A673 (cell line): ENCODE results near the gene MOB2.

ENCODE experiments used
- EZH2 ChIP-seq: fragments of 200-600 bp; sonication (generic); IDR thresholded peaks from 2 replicates; pipeline ENCODE4 v1.6.1; 2017; ENCODE audit warnings: borderline replicate concordance, low read depth, mild to moderate bottlenecking, mixed read lengths, antibody characterized with exemption, low read length; ENCODE audit not compliant: poor library complexity, severe bottlenecking
- TF ChIP-seq, protein P1 (sequence below): fragments of 300-800, 200-600 bp; sonication (generic); conservative IDR thresholded peaks from 2 replicates; pipeline ENCODE4 v1.5.1; 2017; ENCODE audit warnings: low read depth, mild to moderate bottlenecking, antibody characterized with exemption, low read length, moderate library complexity, mixed read lengths

DNA sequence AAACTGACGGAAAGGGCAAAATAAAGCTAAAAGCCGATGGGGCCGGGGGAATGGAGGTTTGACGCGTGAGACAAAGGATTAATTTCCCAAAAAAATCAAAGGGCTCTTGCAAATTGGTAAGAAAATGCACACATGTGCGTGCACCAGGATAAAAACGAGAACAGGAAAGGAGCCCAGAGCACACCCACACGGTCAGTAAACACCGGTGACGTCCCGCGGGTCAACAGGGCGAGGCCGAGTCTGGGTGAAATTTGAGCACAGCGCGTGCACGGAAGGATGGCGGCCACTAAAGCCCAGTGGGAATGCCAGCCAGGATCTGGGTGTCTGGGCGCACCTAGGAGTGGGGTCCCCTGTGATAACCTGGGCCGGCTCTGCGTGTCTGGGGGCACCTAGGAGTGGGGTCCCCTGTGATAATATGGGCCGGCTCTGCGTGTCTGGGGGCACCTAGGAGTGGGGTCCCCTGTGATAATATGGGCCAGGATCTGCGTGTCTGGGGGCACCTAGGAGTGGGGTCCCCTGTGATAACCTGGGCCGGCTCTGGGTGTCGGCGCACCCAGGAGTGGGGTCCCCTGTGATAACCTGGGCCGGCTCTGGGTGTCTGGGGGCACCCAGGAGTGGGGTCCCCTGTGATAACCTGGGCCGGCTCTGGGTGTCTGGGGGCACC lies 52.5 kb downstream of the MOB2 start:
- TF ChIP-seq, protein P1, sequence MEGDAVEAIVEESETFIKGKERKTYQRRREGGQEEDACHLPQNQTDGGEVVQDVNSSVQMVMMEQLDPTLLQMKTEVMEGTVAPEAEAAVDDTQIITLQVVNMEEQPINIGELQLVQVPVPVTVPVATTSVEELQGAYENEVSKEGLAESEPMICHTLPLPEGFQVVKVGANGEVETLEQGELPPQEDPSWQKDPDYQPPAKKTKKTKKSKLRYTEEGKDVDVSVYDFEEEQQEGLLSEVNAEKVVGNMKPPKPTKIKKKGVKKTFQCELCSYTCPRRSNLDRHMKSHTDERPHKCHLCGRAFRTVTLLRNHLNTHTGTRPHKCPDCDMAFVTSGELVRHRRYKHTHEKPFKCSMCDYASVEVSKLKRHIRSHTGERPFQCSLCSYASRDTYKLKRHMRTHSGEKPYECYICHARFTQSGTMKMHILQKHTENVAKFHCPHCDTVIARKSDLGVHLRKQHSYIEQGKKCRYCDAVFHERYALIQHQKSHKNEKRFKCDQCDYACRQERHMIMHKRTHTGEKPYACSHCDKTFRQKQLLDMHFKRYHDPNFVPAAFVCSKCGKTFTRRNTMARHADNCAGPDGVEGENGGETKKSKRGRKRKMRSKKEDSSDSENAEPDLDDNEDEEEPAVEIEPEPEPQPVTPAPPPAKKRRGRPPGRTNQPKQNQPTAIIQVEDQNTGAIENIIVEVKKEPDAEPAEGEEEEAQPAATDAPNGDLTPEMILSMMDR = no peak
- TF ChIP-seq EZH2 = no peak
